Renal pelvis (tissue), 4 donors: ENCODE data around the gene PPFIBP1. TPM values are rescaled to one million over a fixed set of nuclear protein-coding genes. Genes with fewer than 3 reads are reported as not detected.
"Not testable (repeated sequence)": the region's sequence is repeated elsewhere in the genome, so short reads cannot be mapped to it uniquely, and the experiment has no call there.

Experiments used
- DNase-seq: peaks from one replicate; pipeline ENCODE4 v3.0.0-alpha.2; 2013
- polyA plus RNA-seq, 3 donors: library from polyadenylated mRNA; unstranded; fragments of 120-200 nt; gene quantifications; one replicate each; pipeline ENCODE4 v1.2.1, GENCODE V29; 2013; ENCODE audit not compliant: insufficient read length in 3 of 3

PPFIBP1 gene
- polyA plus RNA-seq, 3 donors: 66.3 to 136 (median 112) TPM

DNA sequence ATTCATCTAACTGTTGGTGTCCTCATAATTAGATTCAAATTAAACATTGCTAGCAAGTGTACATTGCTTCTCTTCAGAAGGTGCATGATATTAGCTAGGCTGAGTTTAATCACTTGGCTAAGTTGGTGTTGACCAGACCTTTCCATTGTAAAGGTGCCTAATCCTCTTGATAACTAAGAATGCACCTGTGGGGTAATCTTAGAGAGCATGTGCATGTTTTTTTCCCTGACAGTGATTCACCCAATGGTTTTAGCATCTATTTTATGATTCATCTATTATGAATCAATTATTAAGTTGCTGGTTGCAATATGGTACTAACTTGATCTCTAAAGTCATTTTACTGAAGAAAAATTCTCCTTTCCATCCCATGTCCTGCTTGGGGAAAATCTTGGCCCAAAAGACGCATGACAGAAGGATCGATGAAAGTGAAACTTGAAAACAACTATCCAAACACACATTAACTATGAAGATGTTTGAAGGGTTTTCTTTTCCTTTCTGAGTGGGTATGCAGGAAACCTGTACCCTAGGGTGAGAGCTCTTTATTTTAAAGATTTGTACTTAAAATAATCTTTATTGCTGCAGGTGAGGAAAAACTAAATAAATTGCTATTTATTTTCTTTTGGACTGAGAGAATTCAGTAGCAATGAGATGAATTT, 64.2 kb downstream of the PPFIBP1 start:
- not testable (repeated sequence) for DNase-seq

DNA sequence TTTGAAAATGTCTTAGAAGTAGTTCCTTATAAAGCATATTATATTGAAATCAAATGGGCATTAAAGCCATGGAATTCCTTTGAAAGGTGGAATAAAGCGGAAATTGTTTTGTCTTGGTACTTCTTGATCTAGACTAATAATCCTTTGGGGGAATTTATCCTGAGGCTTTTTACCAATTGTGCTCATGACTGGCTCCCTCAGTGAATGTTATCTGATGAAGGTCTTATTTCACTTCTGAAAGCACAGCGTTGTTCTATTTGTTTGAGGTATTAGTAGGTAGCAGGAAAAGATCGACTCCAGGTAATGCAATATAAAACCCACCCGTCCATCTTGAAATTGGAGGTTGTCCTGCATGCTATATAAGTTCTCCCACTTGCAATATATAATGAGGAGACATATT, 64.8 kb downstream of the PPFIBP1 start:
- DNase-seq: no peak

DNA sequence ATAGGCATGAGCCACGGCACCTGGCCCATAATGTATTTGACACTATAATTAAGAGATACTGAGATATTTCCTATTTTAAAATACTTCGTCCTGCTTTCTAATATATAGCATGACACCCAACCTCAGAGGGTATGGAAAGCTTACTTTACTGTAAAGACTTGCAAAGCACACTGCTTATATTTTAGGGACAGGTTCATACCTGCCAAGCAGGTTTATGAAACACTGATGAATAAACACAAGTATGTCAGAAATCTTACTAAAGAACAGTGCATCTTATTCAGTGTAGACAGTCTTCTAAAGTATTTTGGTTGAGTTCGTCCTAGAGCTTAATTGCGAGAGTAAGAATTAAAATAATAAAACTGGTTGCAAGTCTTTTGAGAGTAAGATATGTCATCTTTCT, 65.4 kb downstream of the PPFIBP1 start:
- DNase-seq: no peak

- not testable (repeated sequence) for DNase-seq
Measured at GRCh38 chr12:27591698-27592097, 67.7 kb downstream of the PPFIBP1 start.

GRCh38 chr12:27592548-27592947, 68.5 kb downstream of the PPFIBP1 start:
- no peak for DNase-seq

- DNase-seq: no peak
Measured at GRCh38 chr12:27593266-27593665, 69.3 kb downstream of the PPFIBP1 start.

DNA sequence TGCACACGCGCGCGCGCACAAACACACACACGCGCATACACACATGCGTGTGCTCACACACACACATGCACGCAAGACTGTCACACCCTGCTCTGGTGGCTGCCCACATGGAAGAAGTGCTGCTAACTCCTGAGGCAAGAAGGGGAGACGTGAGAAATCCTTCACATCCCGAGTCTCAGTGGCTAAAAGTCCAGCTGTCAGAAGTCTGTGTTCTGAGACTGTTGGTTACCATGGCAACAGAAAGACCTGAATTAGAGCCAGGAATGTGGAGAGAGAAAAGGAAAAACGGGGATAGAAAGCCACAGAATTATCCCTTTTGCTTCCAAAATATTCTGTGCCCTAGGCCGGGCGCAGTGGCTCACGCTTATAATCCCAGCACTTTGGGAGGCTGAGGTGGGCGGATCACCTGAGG, 71.2 kb downstream of the PPFIBP1 start:
- DNase-seq: peak; percentile 89

- DNase-seq: not testable (repeated sequence)
Measured at GRCh38 chr12:27598866-27599265, 74.9 kb downstream of the PPFIBP1 start.

DNA sequence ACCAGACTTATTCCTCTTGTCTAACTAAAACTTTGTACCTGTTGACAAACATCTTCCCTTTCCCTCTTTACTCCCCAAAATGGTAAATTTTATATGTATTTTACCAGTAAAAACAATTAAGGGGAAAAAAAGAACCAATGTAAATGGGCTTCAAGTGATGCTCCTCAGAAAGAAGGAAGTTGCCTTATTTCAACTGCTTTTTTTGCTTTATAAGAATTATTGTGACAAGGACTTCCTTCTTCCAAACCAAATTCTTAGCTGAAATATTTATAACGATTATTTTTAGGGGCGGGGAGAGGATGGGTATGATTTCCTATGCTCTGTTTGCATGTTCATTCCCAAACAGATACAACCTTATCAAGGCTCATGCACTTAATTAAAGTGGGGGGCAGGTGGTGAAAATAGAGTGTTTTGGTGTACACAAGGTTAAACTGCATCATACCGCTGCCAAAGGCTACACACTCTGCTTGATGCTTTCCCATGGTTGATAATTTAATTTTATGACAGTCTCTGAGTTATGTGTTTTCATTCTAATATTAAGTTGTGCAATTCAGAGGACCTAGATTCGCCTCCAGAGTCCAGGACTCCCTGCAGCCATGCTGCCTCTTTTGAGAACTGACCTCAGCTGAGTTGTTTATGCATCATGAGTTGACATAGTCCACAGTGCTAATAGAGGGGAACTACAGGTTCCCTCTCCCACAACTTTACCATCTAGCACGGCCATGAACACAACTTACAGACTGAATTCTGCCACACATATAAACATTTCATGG, 77.2 kb downstream of the PPFIBP1 start:
- DNase-seq: not testable (repeated sequence)

GRCh38 chr12:27602516-27602915, 78.5 kb downstream of the PPFIBP1 start:
- DNase-seq: no peak

DNA sequence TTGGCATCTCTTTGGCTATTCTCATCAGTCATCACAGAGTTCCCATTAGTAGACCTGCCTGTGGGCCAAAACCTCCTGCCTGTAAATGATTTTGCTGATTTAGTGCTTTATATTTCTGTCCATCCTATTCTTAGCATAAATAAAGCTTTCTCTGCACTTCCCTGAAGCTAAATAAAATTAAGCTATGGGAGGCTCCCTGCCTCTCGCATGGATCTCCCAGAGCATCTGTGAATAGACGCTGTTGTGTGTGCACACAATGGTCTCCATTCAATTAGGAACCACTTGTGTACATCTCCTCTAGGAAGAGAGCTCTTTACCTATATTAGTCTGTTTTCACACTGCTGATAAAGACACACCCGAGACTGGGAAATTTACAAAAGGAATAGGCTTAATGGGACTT, 80.4 kb downstream of the PPFIBP1 start:
- no peak for DNase-seq

GRCh38 chr12:27606986-27607385, 83.0 kb downstream of the PPFIBP1 start:
- no peak for DNase-seq

DNA sequence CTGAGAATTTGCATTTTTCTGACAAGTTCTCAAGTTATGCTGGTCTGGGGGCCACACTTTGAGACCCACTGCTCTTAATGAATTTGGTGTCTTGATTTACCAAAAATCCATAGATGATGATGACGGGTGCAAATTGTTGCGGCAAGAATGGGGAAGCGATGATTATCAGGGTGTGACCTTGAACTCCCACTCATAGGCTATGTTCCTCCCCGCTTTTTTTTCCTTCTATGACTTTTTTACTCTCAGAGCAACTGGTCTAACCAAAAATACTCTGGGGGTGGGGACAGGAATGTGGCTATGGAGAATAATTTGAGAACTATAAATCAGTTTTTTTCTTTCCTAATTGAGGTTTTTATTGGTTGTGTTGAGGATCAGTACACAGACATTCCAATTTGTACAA, 83.6 kb downstream of the PPFIBP1 start:
- DNase-seq: no peak

GRCh38 chr12:27608890-27609289, 84.9 kb downstream of the PPFIBP1 start:
- DNase-seq: no peak

DNA sequence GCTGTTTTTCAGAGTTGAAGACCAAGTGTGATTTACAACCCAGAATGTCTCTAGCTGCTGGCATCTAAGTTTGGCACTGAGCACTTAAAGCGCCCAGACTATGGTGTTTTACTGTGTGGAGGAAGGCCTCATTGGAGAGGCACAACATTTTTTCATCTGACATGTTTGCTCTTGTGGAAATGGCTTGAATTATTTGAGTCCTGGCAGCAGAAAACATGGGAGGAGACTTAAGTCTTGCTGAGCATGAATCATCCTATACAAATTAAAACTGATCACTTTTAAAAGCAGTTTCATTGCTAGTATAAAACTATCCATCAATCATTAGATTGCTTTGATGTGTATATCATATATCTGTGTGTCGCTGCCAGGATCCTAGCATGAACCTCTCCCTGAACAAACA, 86.4 kb downstream of the PPFIBP1 start:
- no peak for DNase-seq

- no peak for DNase-seq
Measured at GRCh38 chr12:27614386-27614785, 90.4 kb downstream of the PPFIBP1 start.

DNA sequence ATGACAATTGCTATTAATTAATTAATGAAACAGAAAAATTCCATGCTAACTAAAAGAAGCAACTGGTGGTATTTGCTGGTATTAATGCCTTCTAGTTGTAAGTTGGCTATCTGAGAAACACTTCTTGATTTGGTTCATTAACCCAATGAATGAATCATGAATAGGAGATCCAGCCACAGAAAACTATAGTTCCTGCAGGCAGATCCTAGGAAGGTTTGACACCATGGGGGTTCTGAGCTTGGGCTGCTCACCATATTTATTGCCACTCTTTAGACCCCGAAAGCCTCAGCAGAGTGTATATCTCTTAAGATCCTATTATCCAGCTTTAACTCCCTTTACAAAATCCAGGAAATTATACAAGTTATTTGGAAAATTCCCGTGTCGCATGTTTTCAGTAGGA, 90.9 kb downstream of the PPFIBP1 start:
- no peak for DNase-seq

- DNase-seq: no peak
Measured at GRCh38 chr12:27615331-27615891, 91.4 kb downstream of the PPFIBP1 start.

DNA sequence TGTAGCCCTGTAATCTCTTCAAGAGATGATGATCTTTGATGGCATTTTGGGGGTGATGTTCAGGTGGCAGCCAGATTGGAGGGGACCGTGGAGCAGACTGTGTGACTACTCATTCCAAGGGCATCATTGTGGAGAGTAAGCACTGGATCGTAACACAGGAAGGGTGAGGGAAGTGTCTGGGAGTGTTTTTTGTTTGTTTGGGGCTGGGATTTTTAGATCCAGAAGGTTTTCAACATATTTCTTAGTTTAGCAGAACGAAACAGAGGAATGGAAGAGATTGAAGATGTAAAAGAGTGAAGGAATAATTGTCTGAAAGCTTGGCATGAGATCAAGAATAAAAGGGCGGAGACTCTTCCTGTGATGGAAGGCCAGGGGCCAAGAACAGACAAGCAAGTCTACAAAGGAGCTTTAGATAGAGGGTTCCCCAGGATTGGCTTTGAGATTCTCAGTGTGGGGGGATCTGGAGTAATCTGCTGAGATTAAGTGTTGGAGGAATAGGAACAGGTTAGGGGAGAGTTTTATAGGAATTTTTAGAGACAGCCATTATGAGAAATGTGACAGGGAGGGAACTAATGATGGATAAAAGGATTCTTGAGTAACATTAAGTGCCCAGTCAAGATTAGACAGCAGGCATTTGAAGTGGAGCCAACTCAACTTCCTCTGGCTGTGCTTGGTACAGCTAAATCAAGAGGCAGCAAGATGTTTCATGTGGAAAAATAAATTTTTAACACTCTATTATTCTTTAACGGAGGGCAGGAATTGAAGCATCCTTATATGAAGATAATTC, 92.5 kb downstream of the PPFIBP1 start:
- no peak for DNase-seq

DNA sequence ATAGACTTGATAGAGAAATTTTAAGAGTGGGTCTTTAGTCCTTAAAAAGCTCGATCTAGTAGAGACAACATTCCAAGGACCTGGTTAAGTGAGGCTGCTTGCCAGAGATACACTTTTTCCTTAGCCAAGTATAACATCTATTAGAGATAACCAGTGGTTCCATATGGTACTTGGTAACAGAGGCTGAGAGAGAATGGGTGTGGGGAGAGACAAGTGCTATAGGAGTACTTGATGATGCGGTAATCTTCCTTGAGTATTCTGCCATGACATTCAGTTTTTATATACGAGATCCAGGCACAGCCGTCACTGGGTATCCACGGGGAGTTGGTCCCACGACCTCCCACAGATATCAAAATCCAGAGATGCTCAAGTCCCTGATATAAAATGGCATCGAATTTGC, 94.8 kb downstream of the PPFIBP1 start:
- no peak for DNase-seq

DNA sequence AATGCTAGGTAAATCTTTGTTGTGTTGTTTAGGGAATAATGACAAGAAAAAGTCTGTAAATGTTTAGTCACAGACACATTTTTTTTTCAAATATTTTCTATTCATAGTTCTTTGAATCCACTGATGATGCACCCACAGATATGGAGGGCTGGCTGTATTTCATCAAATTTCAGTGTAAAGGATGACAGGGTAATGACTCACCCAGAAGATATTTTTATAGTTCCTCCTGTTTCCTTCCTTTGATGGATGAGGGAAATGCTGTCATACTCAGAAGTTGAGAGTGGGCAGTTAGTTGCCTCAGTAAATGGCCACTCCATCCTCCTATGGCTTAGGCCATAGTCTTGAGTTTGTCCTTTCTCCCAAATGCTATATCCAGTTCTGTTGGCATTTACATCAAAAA, 95.3 kb downstream of the PPFIBP1 start:
- no peak for DNase-seq

DNA sequence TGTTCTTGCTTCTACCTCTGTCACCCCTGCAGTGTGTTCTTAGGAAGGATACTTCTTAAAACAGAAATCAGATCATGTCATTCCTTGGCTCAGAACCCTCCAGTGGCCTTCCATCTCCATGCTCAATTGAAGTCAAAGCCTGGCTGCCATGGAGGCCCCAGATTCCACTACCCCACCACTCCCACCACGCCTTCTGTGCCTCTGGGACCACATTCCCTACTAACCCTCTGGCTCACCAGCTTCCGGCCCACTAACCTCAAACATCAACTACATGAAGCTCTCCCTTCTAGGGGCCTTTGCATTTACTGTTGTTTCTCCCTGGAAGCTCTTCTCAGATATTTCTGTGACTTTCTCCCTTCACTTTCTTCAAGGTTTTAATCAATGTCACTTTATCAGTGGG, 96.1 kb downstream of the PPFIBP1 start:
- DNase-seq: no peak
